ENCODE measurements around the gene CNTNAP5. TPM values are rescaled to one million over a fixed set of nuclear protein-coding genes. Genes with fewer than 3 reads are reported as not detected.

The CNTNAP5 gene
- total and polyA plus RNA-seq, 5 donors from 2014 or later: not detected

- H3K27ac Mint-ChIP-seq: no peak overlapping the region
- H3K9me3 ChIP-seq (ENCODE audit: control insufficient read depth in 2 of 2, low read length in 2 of 2): no peaks in the 10 kb centered on the region
- no peak overlapping the region for H3K4me3 Mint-ChIP-seq
- ATAC-seq (ENCODE audit: low read depth in 2 of 2) (no peak), DNase-seq (no peak)
- H3K27me3 ChIP-seq (ENCODE audit: control insufficient read depth, insufficient read depth, low read length): no peaks in the 10 kb centered on the region
- H3K36me3 Mint-ChIP-seq: no peaks in the 10 kb centered on the region
- H3K4me1 ChIP-seq (ENCODE audit: control insufficient read depth, insufficient read depth, low read length, poor library complexity, severe bottlenecking): no peaks in the 10 kb centered on the region
- no peak overlapping the region for H3K27ac ChIP-seq (ENCODE audit: insufficient read depth, low read length, poor library complexity, severe bottlenecking)
- no peaks in the 10 kb centered on the region for H3K27me3 Mint-ChIP-seq
- H3K36me3 ChIP-seq (ENCODE audit: control insufficient read depth, insufficient read depth, low read length): no peaks in the 10 kb centered on the region
- H3K4me1 Mint-ChIP-seq: no peaks in the 10 kb centered on the region
- H3K4me3 ChIP-seq (ENCODE audit: low read depth, low read length): no peak overlapping the region
- peaks cover 1 to 7% (median 4%) of the 10 kb centered on the region in 7 donors for H3K9me3 Mint-ChIP-seq
These were observed 161.7 kb downstream of the CNTNAP5 start for GRCh38 chr2:124186801-124187200.

GRCh38 chr2:124187948-124188347 lies 162.9 kb downstream of the CNTNAP5 start:
- H3K4me1 ChIP-seq (ENCODE audit: control insufficient read depth, insufficient read depth, low read length, poor library complexity, severe bottlenecking): no peaks in the 10 kb centered on the region
- Mint-ChIP-seq H3K9me3 (peaks cover 1 to 12% (median 6%) of the 10 kb centered on the region in 7 donors), H3K4me3 (no peak overlapping the region), H3K27me3 (no peaks in the 10 kb centered on the region), H3K27ac (no peak overlapping the region), H3K4me1 (no peaks in the 10 kb centered on the region), H3K36me3 (no peaks in the 10 kb centered on the region)
- H3K4me3 ChIP-seq (ENCODE audit: low read depth, low read length): no peak overlapping the region
- ATAC-seq (ENCODE audit: low read depth in 2 of 2) (no peak), DNase-seq (no peak)
- H3K27ac ChIP-seq (ENCODE audit: insufficient read depth, low read length, poor library complexity, severe bottlenecking): no peak overlapping the region
- no peaks in the 10 kb centered on the region for H3K36me3 ChIP-seq (ENCODE audit: control insufficient read depth, insufficient read depth, low read length)
- H3K27me3 ChIP-seq (ENCODE audit: control insufficient read depth, insufficient read depth, low read length): no peaks in the 10 kb centered on the region
- H3K9me3 ChIP-seq (ENCODE audit: control insufficient read depth in 2 of 2, low read length in 2 of 2): no peaks in the 10 kb centered on the region

GRCh38 chr2:124193706-124194105 lies 168.6 kb downstream of the CNTNAP5 start:
- H3K4me1 Mint-ChIP-seq: no peaks in the 10 kb centered on the region
- Histone ChIP-seq H3K4me3 (ENCODE audit: low read depth, low read length) (no peak overlapping the region), H3K9me3 (ENCODE audit: control insufficient read depth in 2 of 2, low read length in 2 of 2) (no peaks in the 10 kb centered on the region), H3K27me3 (ENCODE audit: control insufficient read depth, insufficient read depth, low read length) (no peaks in the 10 kb centered on the region), H3K27ac (ENCODE audit: insufficient read depth, low read length, poor library complexity, severe bottlenecking) (no peak overlapping the region), H3K4me1 (ENCODE audit: control insufficient read depth, insufficient read depth, low read length, poor library complexity, severe bottlenecking) (no peaks in the 10 kb centered on the region), H3K36me3 (ENCODE audit: control insufficient read depth, insufficient read depth, low read length) (no peaks in the 10 kb centered on the region)
- no peak overlapping the region for H3K27ac Mint-ChIP-seq
- DNase-seq (no peak), ATAC-seq (ENCODE audit: low read depth in 2 of 2) (no peak)
- no peaks in the 10 kb centered on the region for H3K27me3 Mint-ChIP-seq
- H3K9me3 Mint-ChIP-seq: peaks cover 3 to 9% (median 5%) of the 10 kb centered on the region in 7 donors
- no peaks in the 10 kb centered on the region for H3K36me3 Mint-ChIP-seq
- H3K4me3 Mint-ChIP-seq: no peak overlapping the region

DNA sequence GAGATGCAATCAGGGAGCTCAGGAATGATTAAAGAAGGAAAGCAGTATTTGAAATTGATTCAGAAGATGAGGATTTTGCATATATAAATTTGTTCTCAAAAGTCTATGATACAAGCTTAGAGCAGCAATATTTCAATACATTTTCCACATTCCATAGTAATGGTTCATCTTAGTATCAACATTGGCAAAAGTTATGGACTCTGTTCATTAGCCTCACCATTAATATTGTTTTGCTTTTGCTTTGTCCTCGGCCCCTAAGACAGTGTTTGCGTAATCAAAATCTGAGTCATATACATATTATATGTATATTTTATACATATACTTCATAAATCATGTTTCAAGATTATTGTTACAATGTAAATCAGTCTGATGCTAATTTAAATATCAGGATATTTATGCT lies 176.6 kb downstream of the CNTNAP5 start:
- no peaks in the 10 kb centered on the region for H3K4me1 ChIP-seq (ENCODE audit: control insufficient read depth, insufficient read depth, low read length, poor library complexity, severe bottlenecking)
- no peaks in the 10 kb centered on the region for H3K36me3 ChIP-seq (ENCODE audit: control insufficient read depth, insufficient read depth, low read length)
- H3K4me1 Mint-ChIP-seq: no peaks in the 10 kb centered on the region
- H3K27me3 ChIP-seq (ENCODE audit: control insufficient read depth, insufficient read depth, low read length): no peaks in the 10 kb centered on the region
- no peaks in the 10 kb centered on the region for H3K36me3 Mint-ChIP-seq
- no peak overlapping the region for H3K4me3 Mint-ChIP-seq
- no peak overlapping the region for H3K4me3 ChIP-seq (ENCODE audit: low read depth, low read length)
- no peak overlapping the region for H3K27ac ChIP-seq (ENCODE audit: insufficient read depth, low read length, poor library complexity, severe bottlenecking)
- peaks cover 0 to 4% of the 10 kb centered on the region in 2 experiments for H3K9me3 ChIP-seq (ENCODE audit: control insufficient read depth in 2 of 2, low read length in 2 of 2)
- H3K9me3 Mint-ChIP-seq: peaks cover 0 to 23% (median 4%) of the 10 kb centered on the region in 7 donors
- DNase-seq (no peak), ATAC-seq (ENCODE audit: low read depth in 2 of 2) (no peak)
- no peak overlapping the region for H3K27ac Mint-ChIP-seq
- no peaks in the 10 kb centered on the region for H3K27me3 Mint-ChIP-seq

DNA sequence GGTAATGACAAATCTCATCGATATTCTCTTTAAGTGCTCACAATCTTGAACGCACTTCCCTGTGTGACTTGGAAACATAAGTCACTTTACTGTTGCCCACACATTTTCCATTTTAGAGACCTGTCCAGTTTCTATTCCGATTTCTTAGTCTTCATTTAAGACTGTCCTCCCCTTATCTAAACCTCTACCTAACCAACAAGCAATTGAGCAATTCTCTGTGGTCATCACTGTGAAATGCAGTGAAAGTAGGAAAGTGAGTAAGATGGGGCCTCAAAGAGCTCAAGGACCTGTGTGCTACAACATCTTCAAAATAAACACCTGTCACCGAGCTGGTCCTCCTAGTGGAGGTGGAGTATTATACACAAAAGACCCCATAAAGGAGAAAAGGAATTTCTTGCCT lies 184.4 kb downstream of the CNTNAP5 start:
- H3K4me3 Mint-ChIP-seq: no peak overlapping the region
- no peak overlapping the region for H3K27ac Mint-ChIP-seq
- H3K27ac ChIP-seq (ENCODE audit: insufficient read depth, low read length, poor library complexity, severe bottlenecking): no peak overlapping the region
- no peaks in the 10 kb centered on the region for H3K36me3 Mint-ChIP-seq
- H3K27me3 ChIP-seq (ENCODE audit: control insufficient read depth, insufficient read depth, low read length): no peaks in the 10 kb centered on the region
- H3K9me3 Mint-ChIP-seq: peaks cover 0 to 36% (median 4%) of the 10 kb centered on the region in 7 donors
- no peak overlapping the region for H3K4me3 ChIP-seq (ENCODE audit: low read depth, low read length)
- DNase-seq (no peak), ATAC-seq (ENCODE audit: low read depth in 2 of 2) (no peak)
- H3K4me1 Mint-ChIP-seq: no peaks in the 10 kb centered on the region
- no peaks in the 10 kb centered on the region for H3K36me3 ChIP-seq (ENCODE audit: control insufficient read depth, insufficient read depth, low read length)
- H3K9me3 ChIP-seq (ENCODE audit: control insufficient read depth in 2 of 2, low read length in 2 of 2): no peaks in the 10 kb centered on the region
- H3K4me1 ChIP-seq (ENCODE audit: control insufficient read depth, insufficient read depth, low read length, poor library complexity, severe bottlenecking): no peaks in the 10 kb centered on the region
- H3K27me3 Mint-ChIP-seq: no peaks in the 10 kb centered on the region

- H3K9me3 ChIP-seq (ENCODE audit: control insufficient read depth in 2 of 2, low read length in 2 of 2): no peaks in the 10 kb centered on the region
- Mint-ChIP-seq H3K4me1 (no peaks in the 10 kb centered on the region), H3K27me3 (no peaks in the 10 kb centered on the region), H3K27ac (no peak overlapping the region), H3K9me3 (peaks cover 0 to 38% (median 4%) of the 10 kb centered on the region in 7 donors), H3K36me3 (no peaks in the 10 kb centered on the region), H3K4me3 (no peak overlapping the region)
- no peaks in the 10 kb centered on the region for H3K4me1 ChIP-seq (ENCODE audit: control insufficient read depth, insufficient read depth, low read length, poor library complexity, severe bottlenecking)
- H3K36me3 ChIP-seq (ENCODE audit: control insufficient read depth, insufficient read depth, low read length): no peaks in the 10 kb centered on the region
- no peak overlapping the region for H3K4me3 ChIP-seq (ENCODE audit: low read depth, low read length)
- H3K27ac ChIP-seq (ENCODE audit: insufficient read depth, low read length, poor library complexity, severe bottlenecking): no peak overlapping the region
- no peak for ATAC-seq (ENCODE audit: low read depth in 2 of 2)
- no peaks in the 10 kb centered on the region for H3K27me3 ChIP-seq (ENCODE audit: control insufficient read depth, insufficient read depth, low read length)
- no peak for DNase-seq
These were observed 186.4 kb downstream of the CNTNAP5 start for GRCh38 chr2:124211461-124211860.

- no peaks in the 10 kb centered on the region for H3K4me1 Mint-ChIP-seq
- no peak for ATAC-seq (ENCODE audit: low read depth in 2 of 2)
- DNase-seq: no peak
- no peaks in the 10 kb centered on the region for H3K9me3 ChIP-seq (ENCODE audit: control insufficient read depth in 2 of 2, low read length in 2 of 2)
- no peak overlapping the region for H3K27ac Mint-ChIP-seq
- peaks cover 0 to 34% (median 3%) of the 10 kb centered on the region in 7 donors for H3K9me3 Mint-ChIP-seq
- no peak overlapping the region for H3K4me3 Mint-ChIP-seq
- no peaks in the 10 kb centered on the region for H3K36me3 ChIP-seq (ENCODE audit: control insufficient read depth, insufficient read depth, low read length)
- H3K27ac ChIP-seq (ENCODE audit: insufficient read depth, low read length, poor library complexity, severe bottlenecking): no peak overlapping the region
- no peaks in the 10 kb centered on the region for H3K36me3 Mint-ChIP-seq
- no peaks in the 10 kb centered on the region for H3K27me3 Mint-ChIP-seq
- H3K4me1 ChIP-seq (ENCODE audit: control insufficient read depth, insufficient read depth, low read length, poor library complexity, severe bottlenecking): no peaks in the 10 kb centered on the region
- H3K27me3 ChIP-seq (ENCODE audit: control insufficient read depth, insufficient read depth, low read length): no peaks in the 10 kb centered on the region
- H3K4me3 ChIP-seq (ENCODE audit: low read depth, low read length): no peak overlapping the region
These were observed 189.0 kb downstream of the CNTNAP5 start for GRCh38 chr2:124213977-124214587.

GRCh38 chr2:124246170-124246569 lies 221.1 kb downstream of the CNTNAP5 start:
- H3K36me3 ChIP-seq (ENCODE audit: control insufficient read depth, insufficient read depth, low read length): no peaks in the 10 kb centered on the region
- no peak overlapping the region for H3K4me3 ChIP-seq (ENCODE audit: low read depth, low read length)
- Mint-ChIP-seq H3K36me3 (no peaks in the 10 kb centered on the region), H3K4me3 (no peak overlapping the region), H3K27ac (no peak overlapping the region), H3K9me3 (peaks cover 5 to 16% (median 7%) of the 10 kb centered on the region in 7 donors), H3K4me1 (peaks cover 0 to 5% (median 0%) of the 10 kb centered on the region in 4 donors), H3K27me3 (no peaks in the 10 kb centered on the region)
- H3K4me1 ChIP-seq (ENCODE audit: control insufficient read depth, insufficient read depth, low read length, poor library complexity, severe bottlenecking): no peaks in the 10 kb centered on the region
- no peak overlapping the region for H3K27ac ChIP-seq (ENCODE audit: insufficient read depth, low read length, poor library complexity, severe bottlenecking)
- no peak for DNase-seq
- no peak for ATAC-seq (ENCODE audit: low read depth in 2 of 2)
- no peaks in the 10 kb centered on the region for H3K9me3 ChIP-seq (ENCODE audit: control insufficient read depth in 2 of 2, low read length in 2 of 2)
- H3K27me3 ChIP-seq (ENCODE audit: control insufficient read depth, insufficient read depth, low read length): no peaks in the 10 kb centered on the region

Data from CD4-positive, CD25-positive, alpha-beta regulatory T cell (primary cell).